HEK293T (cell line): ENCODE data around the gene NOP53.
"Not testable (repeated sequence)": the region's sequence is repeated elsewhere in the genome, so short reads cannot be mapped to it uniquely, and the experiment has no call there.

ENCODE experiments used
- ARNT ChIP-seq: fragments of 450-650 bp; IDR thresholded peaks from 2 replicates; pipeline ENCODE4 v1.6.1; 2017; ENCODE audit warnings: mild to moderate bottlenecking
- BHLHE40 ChIP-seq: fragments of 450-650 bp; IDR thresholded peaks from 2 replicates; pipeline ENCODE4 v1.6.1; 2016; ENCODE audit warnings: mild to moderate bottlenecking, moderate library complexity, borderline replicate concordance
- CTBP1 ChIP-seq: fragments of 450-650 bp; IDR thresholded peaks from 2 replicates; pipeline ENCODE4 v1.6.1; 2016; ENCODE audit warnings: borderline replicate concordance
- ELF4 ChIP-seq: fragments of 450-650 bp; IDR thresholded peaks from 2 replicates; pipeline ENCODE4 v1.6.1; 2017; ENCODE audit warnings: antibody characterized with exemption
- FOXA1 ChIP-seq: fragments of 450-650 bp; IDR thresholded peaks from 2 replicates; pipeline ENCODE4 v1.6.1; 2016; ENCODE audit warnings: mild to moderate bottlenecking
- FOXK2 ChIP-seq: fragments of 450-650 bp; IDR thresholded peaks from 2 replicates; pipeline ENCODE4 v1.6.1; 2016; ENCODE audit warnings: mild to moderate bottlenecking
- FOXM1 ChIP-seq: fragments of 450-650 bp; IDR thresholded peaks from 2 replicates; pipeline ENCODE4 v1.6.1; 2017; ENCODE audit warnings: mild to moderate bottlenecking, borderline replicate concordance
- HDGF ChIP-seq: fragments of 450-650 bp; IDR thresholded peaks from 2 replicates; pipeline ENCODE4 v1.6.1; 2017; ENCODE audit warnings: antibody characterized with exemption, borderline replicate concordance
- L3MBTL2 ChIP-seq: fragments of 450-650 bp; conservative IDR thresholded peaks from 2 replicates; pipeline ENCODE4 v1.6.1; 2016; ENCODE audit warnings: mild to moderate bottlenecking
- LEF1 ChIP-seq: fragments of 450-650 bp; IDR thresholded peaks from 2 replicates; pipeline ENCODE4 v1.6.1; 2017; ENCODE audit warnings: mild to moderate bottlenecking, borderline replicate concordance
- PKNOX1 ChIP-seq: fragments of 450-650 bp; IDR thresholded peaks from 2 replicates; pipeline ENCODE4 v1.6.1; 2016
- SP1 ChIP-seq: fragments of 450-650 bp; IDR thresholded peaks from 2 replicates; pipeline ENCODE4 v1.6.1; 2017
- SUZ12 ChIP-seq: fragments of 450-650 bp; IDR thresholded peaks from 2 replicates; pipeline ENCODE4 v1.6.1; 2016; ENCODE audit warnings: mild to moderate bottlenecking
- TARDBP ChIP-seq: fragments of 450-650 bp; IDR thresholded peaks from 2 replicates; pipeline ENCODE4 v1.6.1; 2016

- TF ChIP-seq ARNT, BHLHE40, TARDBP, FOXM1, SUZ12, SP1, L3MBTL2, PKNOX1, HDGF, CTBP1, ELF4, LEF1, FOXA1, FOXK2: not testable (repeated sequence)
Observed at GRCh38 chr19:47804451-47804850, 59.1 kb downstream of the NOP53 start, which contains the start of gene TPRX1.
